SH-SY5Y (cell line): ENCODE measurements around the gene TNS1.

ENCODE experiments used
- GATA2 ChIP-seq: IDR thresholded peaks from 2 replicates; pipeline ENCODE4 v1.6.1; 2011; ENCODE audit warnings: mild to moderate bottlenecking, low read depth, low read length
- GATA3 ChIP-seq: IDR thresholded peaks from 2 replicates; pipeline ENCODE4 v1.6.1; 2011; ENCODE audit warnings: low read depth, mild to moderate bottlenecking, low read length, moderate library complexity

TNS1 gene

GRCh38 chr2:217789003-217789735, 213.6 kb downstream of the TNS1 start:
- TF ChIP-seq GATA3, result no peak
- TF ChIP-seq GATA2, result no peak

GRCh38 chr2:217788669-217789002, 214.2 kb downstream of the TNS1 start:
- no peak for TF ChIP-seq GATA3
- no peak for TF ChIP-seq GATA2

- no peak for TF ChIP-seq GATA3
Measured at GRCh38 chr2:217787160-217787877, 215.5 kb downstream of the TNS1 start.

GRCh38 chr2:217785544-217786045, 217.2 kb downstream of the TNS1 start:
- TF ChIP-seq GATA2 (no peak), GATA3 (no peak)

GRCh38 chr2:217784996-217785543, 217.7 kb downstream of the TNS1 start:
- no peak for TF ChIP-seq GATA3
- TF ChIP-seq GATA2, result no peak

GRCh38 chr2:217783243-217783642, 219.6 kb downstream of the TNS1 start:
- TF ChIP-seq GATA2 (no peak), GATA3 (no peak)

GRCh38 chr2:217777906-217778305, 224.9 kb downstream of the TNS1 start:
- TF ChIP-seq GATA3 (no peak), GATA2 (no peak)

GRCh38 chr2:217776631-217777030, 226.2 kb downstream of the TNS1 start:
- TF ChIP-seq GATA2, result no peak
- TF ChIP-seq GATA3, result no peak

GRCh38 chr2:217775920-217776503, 226.8 kb downstream of the TNS1 start:
- no peak for TF ChIP-seq GATA2
- no peak for TF ChIP-seq GATA3

GRCh38 chr2:217774232-217774631, 228.6 kb downstream of the TNS1 start:
- TF ChIP-seq GATA2, result no peak
- no peak for TF ChIP-seq GATA3

GRCh38 chr2:217773539-217773938, 229.3 kb downstream of the TNS1 start:
- TF ChIP-seq GATA2 (no peak), GATA3 (no peak)

- no peak for TF ChIP-seq GATA3
Measured at GRCh38 chr2:217766356-217766755, 236.4 kb downstream of the TNS1 start.

- no peak for TF ChIP-seq GATA3
- TF ChIP-seq GATA2, result no peak
Measured at GRCh38 chr2:217761645-217762277, 241.0 kb downstream of the TNS1 start.

- TF ChIP-seq GATA2, result no peak
- no peak for TF ChIP-seq GATA3
Measured at GRCh38 chr2:217759991-217760390, 242.8 kb downstream of the TNS1 start.

GRCh38 chr2:217757108-217757463, 245.7 kb downstream of the TNS1 start:
- TF ChIP-seq GATA3, result no peak
